GM23248 (cell line): Measurements from ENCODE around the gene ADM2.

Source experiments
- EZH2 ChIP-seq: fragments of 200-600 bp; sonication (generic); IDR thresholded peaks from 2 replicates; pipeline ENCODE4 v1.6.1; 2018; ENCODE audit warnings: antibody characterized with exemption, mild to moderate bottlenecking; ENCODE audit not compliant: insufficient read depth, poor library complexity, severe bottlenecking
- EZH2phosphoT487 ChIP-seq: fragments of 200-600 bp; sonication (generic); IDR thresholded peaks from 2 replicates; pipeline ENCODE4 v1.6.1; 2018; ENCODE audit warnings: antibody characterized with exemption, moderate library complexity, mild to moderate bottlenecking, low read depth; ENCODE audit not compliant: insufficient read depth

DNA sequence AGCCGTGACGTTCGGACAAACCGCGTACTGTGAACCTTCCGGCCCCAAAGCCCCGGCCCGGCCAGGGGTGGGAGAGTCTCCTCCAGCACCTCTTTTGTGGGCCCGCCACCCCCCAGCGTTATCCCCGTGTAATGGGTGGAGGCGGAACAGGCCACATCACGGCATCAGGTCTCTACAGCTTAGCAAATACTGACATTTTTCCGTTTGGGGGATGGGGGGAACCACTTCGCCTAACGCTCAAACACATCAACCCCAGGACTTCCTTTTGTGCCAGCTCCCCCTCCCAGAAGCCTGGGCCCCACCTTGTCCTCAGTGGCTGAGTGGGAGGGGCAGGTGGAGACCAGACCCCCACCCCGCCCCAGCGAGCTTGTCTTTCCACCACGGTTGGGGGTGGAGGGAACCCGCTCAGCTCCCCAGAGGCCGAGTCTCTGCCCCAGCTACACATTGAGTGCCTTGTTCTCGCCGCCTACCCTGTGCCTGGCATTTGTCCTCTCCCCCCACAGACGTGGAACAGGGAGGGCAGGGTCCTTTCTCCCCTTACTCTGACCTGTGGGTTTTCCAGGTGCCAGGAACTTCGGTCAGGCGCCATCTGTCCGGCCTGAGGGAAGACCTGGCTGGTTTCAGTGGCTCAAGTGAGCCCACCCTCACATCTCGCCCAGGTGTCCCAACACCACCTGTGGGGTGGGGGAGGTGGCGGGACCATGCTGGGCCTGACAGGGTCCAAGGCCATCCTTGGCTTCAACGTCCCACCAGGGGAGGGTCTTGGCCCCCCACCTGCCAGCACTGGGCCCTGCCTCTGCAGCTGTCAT lies 36.1 kb upstream of the ADM2 start:
- no peak for TF ChIP-seq EZH2phosphoT487
- TF ChIP-seq EZH2, result no peak
